GM18526 (cell line): ENCODE results near the gene MBD4.

Experiments used
- POLR2A ChIP-seq: IDR thresholded peaks from 3 replicates; pipeline ENCODE4 v1.6.1; 2011; ENCODE audit not compliant: insufficient read length; ENCODE audit errors: extremely low read depth

MBD4 gene

GRCh38 chr3:129403450-129403849 lies 36.3 kb downstream of the MBD4 start:
- no peak for TF ChIP-seq POLR2A

- TF ChIP-seq POLR2A = no peak
Observed at GRCh38 chr3:129402616-129403015, 37.1 kb downstream of the MBD4 start.

- TF ChIP-seq POLR2A = no peak
Observed at GRCh38 chr3:129402210-129402609, 37.5 kb downstream of the MBD4 start.

GRCh38 chr3:129399895-129400357 lies 39.8 kb downstream of the MBD4 start:
- TF ChIP-seq POLR2A = no peak

GRCh38 chr3:129399145-129399894 lies 40.4 kb downstream of the MBD4 start:
- TF ChIP-seq POLR2A = no peak

- no peak for TF ChIP-seq POLR2A
Observed at GRCh38 chr3:129398803-129399144, 41.0 kb downstream of the MBD4 start.

- TF ChIP-seq POLR2A = no peak
Observed at GRCh38 chr3:129393271-129393670, 46.5 kb downstream of the MBD4 start.

- TF ChIP-seq POLR2A = no peak
Observed at GRCh38 chr3:129389572-129389937, 50.2 kb downstream of the MBD4 start.

GRCh38 chr3:129387487-129387886 lies 52.3 kb downstream of the MBD4 start:
- no peak for TF ChIP-seq POLR2A

GRCh38 chr3:129386984-129387383 lies 52.8 kb downstream of the MBD4 start:
- no peak for TF ChIP-seq POLR2A

- no peak for TF ChIP-seq POLR2A
Observed at GRCh38 chr3:129384594-129385323, 55.0 kb downstream of the MBD4 start.

- no peak for TF ChIP-seq POLR2A
Observed at GRCh38 chr3:129383292-129383860, 56.4 kb downstream of the MBD4 start.

- TF ChIP-seq POLR2A = no peak
Observed at GRCh38 chr3:129382366-129382765, 57.4 kb downstream of the MBD4 start.
